ENCODE results near the gene CACNA1S.
A peak's percentile ranks its signal among the peaks of the same experiment; 100 is the strongest.

CACNA1S gene

GRCh38 chr1:201032408-201032807 lies 79.8 kb downstream of the CACNA1S start:
- DNase-seq (ENCODE audit: low read depth in 2 of 2): no peak

- DNase-seq (ENCODE audit: low read depth in 2 of 2): no peak
Observed at GRCh38 chr1:201028461-201028889, 83.8 kb downstream of the CACNA1S start.

- DNase-seq (ENCODE audit: low read depth in 2 of 2): no peak
Observed at GRCh38 chr1:201026836-201027235, 85.4 kb downstream of the CACNA1S start.

GRCh38 chr1:201026234-201026633 lies 86.0 kb downstream of the CACNA1S start:
- no peak for DNase-seq (ENCODE audit: low read depth in 2 of 2)

- DNase-seq (ENCODE audit: low read depth in 2 of 2): no peak
Observed at GRCh38 chr1:201025571-201026002, 86.6 kb downstream of the CACNA1S start.

GRCh38 chr1:201024625-201024998 lies 87.6 kb downstream of the CACNA1S start:
- DNase-seq (ENCODE audit: low read depth in 2 of 2): no peak

- DNase-seq (ENCODE audit: low read depth in 2 of 2): no peak
Observed at GRCh38 chr1:201023920-201024624, 88.2 kb downstream of the CACNA1S start.

GRCh38 chr1:201023517-201023902 lies 88.7 kb downstream of the CACNA1S start, which contains the start of gene KIF21B:
TSS of gene KIF21B (minus strand) at chr1:201023714. CDS start at chr1:201023383, 331 bp downstream.
- peak; percentile 77 to 89 for DNase-seq (ENCODE audit: low read depth in 2 of 2)

- DNase-seq (ENCODE audit: low read depth in 2 of 2): peak in 1 of 2 donors; percentile 25
Observed at GRCh38 chr1:201022820-201023516, 89.3 kb downstream of the CACNA1S start.

- DNase-seq (ENCODE audit: low read depth in 2 of 2): no peak
Observed at GRCh38 chr1:201022493-201022819, 89.8 kb downstream of the CACNA1S start.

- DNase-seq (ENCODE audit: low read depth in 2 of 2): peak in 1 of 2 donors; percentile 20
Observed at GRCh38 chr1:201021630-201022492, 90.4 kb downstream of the CACNA1S start.

- DNase-seq (ENCODE audit: low read depth in 2 of 2): peak in 1 of 2 donors; percentile 19
Observed at GRCh38 chr1:201020721-201021629, 91.3 kb downstream of the CACNA1S start.

- DNase-seq (ENCODE audit: low read depth in 2 of 2): peak in 1 of 2 donors; percentile 20
Observed at GRCh38 chr1:201020040-201020591, 92.1 kb downstream of the CACNA1S start.

- peak; percentile 83 to 86 for DNase-seq (ENCODE audit: low read depth in 2 of 2)
Observed at GRCh38 chr1:201019321-201019977, 92.8 kb downstream of the CACNA1S start.

GRCh38 chr1:201017828-201018163 lies 94.4 kb downstream of the CACNA1S start:
- DNase-seq (ENCODE audit: low read depth in 2 of 2): no peak

GRCh38 chr1:201016943-201017827 lies 95.0 kb downstream of the CACNA1S start:
- no peak for DNase-seq (ENCODE audit: low read depth in 2 of 2)

- no peak for DNase-seq (ENCODE audit: low read depth in 2 of 2)
Observed at GRCh38 chr1:201016211-201016651, 96.0 kb downstream of the CACNA1S start.

GRCh38 chr1:201015551-201016091 lies 96.6 kb downstream of the CACNA1S start:
- DNase-seq (ENCODE audit: low read depth in 2 of 2): no peak

GRCh38 chr1:201014816-201015200 lies 97.4 kb downstream of the CACNA1S start:
- no peak for DNase-seq (ENCODE audit: low read depth in 2 of 2)

Data from stimulated activated CD8-positive, alpha-beta memory T cell treated with anti-CD3 and anti-CD28 coated beads, Interleukin-7, amount 100 ng/mL, for 4 hours (primary cell).